Measurements from ENCODE around the gene ZNF628.

The ZNF628 gene

DNA sequence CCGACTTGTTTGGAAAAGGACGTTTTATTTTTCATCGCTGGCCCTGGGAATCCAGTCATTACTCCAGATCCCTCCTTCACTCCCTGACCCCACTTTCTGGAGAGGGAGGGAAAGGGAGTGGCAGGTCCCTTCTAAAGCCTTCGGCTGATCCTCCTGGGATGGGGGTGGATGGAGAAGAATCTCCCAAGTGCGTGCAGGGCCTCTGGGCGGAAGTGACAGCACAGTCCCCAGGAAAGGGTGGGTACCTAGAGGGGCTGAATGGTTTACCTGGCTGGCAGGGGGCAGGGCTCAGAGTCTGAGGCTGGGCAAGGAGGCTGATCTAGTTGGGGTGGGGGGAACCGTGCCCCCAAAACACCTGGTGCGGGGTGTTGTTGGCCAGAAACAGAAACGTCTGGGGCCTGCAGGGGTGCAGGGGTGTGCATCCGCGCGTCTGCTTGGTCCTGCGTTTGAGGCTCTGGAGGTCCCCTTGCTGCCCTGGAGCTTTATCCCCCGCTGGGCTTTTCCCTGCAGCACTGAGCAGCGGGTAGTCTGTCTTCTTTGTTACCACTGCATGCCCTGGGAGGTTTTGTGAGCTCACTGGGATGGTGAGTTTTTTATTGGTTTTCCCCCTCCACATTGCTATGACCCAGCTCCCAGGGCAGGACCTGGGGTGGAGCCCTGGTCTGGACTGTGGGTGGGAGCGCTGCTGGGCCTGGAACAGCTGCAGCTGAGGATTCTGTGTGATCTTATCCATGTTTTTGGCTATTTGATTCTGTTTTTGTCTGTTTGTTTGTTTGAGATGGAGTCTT, 3.0 kb upstream of the ZNF628 start:
- DNase-seq (ENCODE audit: low read depth), result no peak
- TF ChIP-seq, protein P1, sequence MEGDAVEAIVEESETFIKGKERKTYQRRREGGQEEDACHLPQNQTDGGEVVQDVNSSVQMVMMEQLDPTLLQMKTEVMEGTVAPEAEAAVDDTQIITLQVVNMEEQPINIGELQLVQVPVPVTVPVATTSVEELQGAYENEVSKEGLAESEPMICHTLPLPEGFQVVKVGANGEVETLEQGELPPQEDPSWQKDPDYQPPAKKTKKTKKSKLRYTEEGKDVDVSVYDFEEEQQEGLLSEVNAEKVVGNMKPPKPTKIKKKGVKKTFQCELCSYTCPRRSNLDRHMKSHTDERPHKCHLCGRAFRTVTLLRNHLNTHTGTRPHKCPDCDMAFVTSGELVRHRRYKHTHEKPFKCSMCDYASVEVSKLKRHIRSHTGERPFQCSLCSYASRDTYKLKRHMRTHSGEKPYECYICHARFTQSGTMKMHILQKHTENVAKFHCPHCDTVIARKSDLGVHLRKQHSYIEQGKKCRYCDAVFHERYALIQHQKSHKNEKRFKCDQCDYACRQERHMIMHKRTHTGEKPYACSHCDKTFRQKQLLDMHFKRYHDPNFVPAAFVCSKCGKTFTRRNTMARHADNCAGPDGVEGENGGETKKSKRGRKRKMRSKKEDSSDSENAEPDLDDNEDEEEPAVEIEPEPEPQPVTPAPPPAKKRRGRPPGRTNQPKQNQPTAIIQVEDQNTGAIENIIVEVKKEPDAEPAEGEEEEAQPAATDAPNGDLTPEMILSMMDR (IDR thresholded peaks at IDR 0.05; ENCODE audit: insufficient read depth, low read depth, low read length, missing control alignments), result no peak
- H3K4me3 ChIP-seq (ENCODE audit: low read depth, low read length), result no peak overlapping the region

DNA sequence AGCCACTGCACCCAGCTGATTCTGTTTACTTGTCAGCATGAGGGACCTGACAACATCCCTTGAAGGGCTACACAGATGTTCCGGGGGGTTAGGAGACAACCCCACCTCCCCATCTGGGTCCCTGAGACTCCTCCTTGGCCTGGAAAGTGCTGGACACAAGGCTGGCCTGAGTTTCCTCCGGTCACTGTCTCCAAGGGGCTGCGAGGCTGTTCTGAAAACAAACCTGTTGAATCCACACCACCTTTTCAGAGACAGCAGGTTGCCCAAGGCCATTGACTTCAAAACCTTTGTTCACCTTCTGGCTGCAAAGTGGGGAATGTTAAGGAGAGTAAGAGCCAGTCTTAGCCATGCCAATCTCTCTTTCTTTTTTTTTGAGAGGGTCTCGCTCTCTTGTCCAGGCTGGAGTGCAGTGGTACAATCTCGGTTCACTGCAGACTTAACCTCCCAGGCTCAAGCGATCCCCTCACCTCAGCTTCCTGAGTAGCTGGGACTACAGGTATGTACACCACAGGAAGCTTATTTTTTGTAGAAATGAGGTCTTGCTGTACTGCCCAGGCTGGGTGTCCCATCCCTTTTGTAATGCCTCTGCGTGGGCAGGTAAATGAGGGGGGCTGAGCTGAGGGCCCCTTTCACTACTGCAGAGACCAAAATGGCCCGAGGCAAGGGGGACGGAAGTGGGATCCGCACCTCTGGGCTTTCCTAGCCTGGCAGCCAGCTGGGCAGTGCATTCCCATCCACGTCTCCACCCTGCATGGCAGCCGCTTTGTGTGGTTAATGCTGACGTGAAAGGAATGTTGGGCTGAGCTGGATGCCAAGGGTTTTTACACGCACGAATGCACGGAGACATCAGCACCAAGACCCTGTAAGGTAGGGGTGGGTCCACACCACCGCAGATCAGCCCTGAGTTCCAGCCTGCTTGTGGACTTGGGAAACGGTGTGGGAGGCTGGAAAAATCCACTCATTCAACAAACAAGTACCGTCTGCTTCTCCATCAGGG, 1.9 kb upstream of the ZNF628 start:
- no peak overlapping the region for H3K4me3 ChIP-seq (ENCODE audit: low read depth, low read length)
- TF ChIP-seq, protein P1 (IDR thresholded peaks at IDR 0.05; ENCODE audit: insufficient read depth, low read depth, low read length, missing control alignments), result no peak
- no peak for DNase-seq (ENCODE audit: low read depth)

DNA sequence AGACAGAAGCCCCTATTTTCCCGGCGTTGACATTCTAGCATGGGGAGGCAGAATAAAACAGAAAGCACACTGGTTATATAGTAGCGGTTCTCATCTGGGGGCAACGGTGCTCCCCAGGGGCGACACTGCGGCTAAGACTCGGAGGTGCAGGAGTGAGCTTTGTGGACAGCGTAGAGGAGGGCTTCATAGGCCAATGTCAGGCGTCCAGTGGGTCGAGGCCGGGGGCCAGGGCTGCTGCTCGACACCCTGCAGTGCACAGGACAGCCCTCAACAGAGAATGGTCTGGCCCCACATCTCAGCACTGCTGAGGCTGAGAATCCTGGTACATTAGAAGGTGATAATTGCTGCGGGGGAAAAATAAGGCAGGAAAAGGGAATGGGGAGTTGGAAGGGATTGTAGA, 1.5 kb downstream of the ZNF628 start:
- no peak for DNase-seq (ENCODE audit: low read depth)
- TF ChIP-seq, protein P1 (IDR thresholded peaks at IDR 0.05; ENCODE audit: insufficient read depth, low read depth, low read length, missing control alignments), result no peak
- H3K4me3 ChIP-seq (ENCODE audit: low read depth, low read length), result no peak overlapping the region; the same call in 1 of the 2 replicates

DNA sequence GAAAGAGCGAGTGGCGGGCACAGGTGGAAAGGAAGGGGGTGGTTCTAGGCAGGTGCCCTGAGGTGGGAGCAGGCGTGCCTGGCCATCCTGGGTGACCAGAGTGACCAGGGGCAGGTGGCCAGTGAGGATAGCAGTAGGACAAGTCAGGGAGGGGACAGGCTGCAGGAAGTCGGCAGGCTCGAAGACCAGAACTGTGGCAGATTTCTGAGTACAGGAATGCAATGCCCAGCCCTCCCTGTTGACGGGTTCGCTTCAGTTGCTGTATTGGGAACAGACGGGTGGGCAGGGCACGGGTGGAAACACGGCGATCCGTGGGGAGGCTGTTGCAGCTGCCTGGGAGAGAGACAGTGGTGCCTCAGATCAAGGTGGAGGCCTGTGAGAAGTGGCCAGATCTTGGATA, 1.9 kb downstream of the ZNF628 start:
- H3K4me3 ChIP-seq (ENCODE audit: low read depth, low read length), result no peak overlapping the region
- TF ChIP-seq, protein P1 (IDR thresholded peaks at IDR 0.05; ENCODE audit: insufficient read depth, low read depth, low read length, missing control alignments), result no peak
- DNase-seq (ENCODE audit: low read depth), result no peak

DNA sequence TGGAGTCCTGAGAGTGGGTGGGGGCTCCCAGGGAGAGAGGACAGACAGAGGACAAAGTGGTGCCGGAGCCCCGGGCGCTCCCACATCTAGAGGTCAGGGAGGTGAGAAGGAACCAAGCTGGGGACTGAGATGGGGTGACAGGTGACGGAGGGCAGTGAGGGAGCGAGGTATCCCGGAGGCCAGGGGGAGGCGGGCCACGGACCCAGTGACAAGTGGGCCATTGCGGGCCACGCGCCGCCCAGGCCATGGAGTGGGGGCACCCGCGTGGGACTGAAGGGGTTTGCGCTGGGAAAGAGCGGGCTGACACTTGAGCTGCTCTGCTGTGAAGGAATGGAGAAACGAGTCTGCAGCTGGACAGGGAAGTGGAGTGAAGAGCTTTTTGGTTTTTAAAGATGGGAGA, 2.6 kb downstream of the ZNF628 start:
- TF ChIP-seq, protein P1 (IDR thresholded peaks at IDR 0.05; ENCODE audit: insufficient read depth, low read depth, low read length, missing control alignments), result no peak
- DNase-seq (ENCODE audit: low read depth), result no peak
- H3K4me3 ChIP-seq (ENCODE audit: low read depth, low read length), result no peak overlapping the region

DNA sequence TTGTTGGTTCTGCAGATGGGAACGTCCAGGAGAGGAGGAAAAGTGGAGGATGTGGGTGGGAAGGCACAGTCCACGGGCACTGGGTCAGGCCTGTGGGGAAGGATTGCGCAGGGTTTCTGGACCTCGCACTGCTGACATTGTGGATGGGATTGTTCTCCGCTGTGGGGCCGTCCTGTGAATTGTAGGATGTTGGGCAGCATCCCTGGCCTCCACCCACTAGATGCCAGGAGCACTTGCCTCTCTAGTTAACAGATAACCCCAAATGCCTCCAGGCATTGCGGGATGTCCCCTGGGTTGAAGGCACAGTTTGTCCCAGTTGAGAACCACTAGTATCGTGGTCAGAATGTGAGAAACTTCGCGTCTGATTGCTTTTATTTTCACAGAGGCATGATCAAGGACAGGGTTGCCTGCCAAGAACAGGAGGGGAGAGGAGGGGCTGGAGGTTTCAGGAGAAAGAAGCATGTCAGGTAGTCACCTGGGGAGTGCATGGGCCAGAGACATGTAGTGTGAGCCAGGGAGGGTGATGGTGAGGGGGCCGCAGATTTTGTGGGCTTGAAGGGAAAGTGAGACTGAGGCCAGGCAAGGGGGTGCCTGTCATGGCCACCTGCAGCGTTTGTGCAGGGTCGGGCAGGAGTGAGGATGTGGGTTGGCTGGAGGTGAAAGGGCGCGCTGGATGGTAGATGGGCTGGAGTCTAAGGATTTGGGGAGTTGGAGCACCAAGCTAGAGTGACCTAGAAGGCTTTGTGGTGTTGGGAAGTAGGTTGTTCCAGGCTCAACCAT, 3.2 kb downstream of the ZNF628 start:
- no peak overlapping the region for H3K4me3 ChIP-seq (ENCODE audit: low read depth, low read length)
- DNase-seq (ENCODE audit: low read depth), result no peak
- TF ChIP-seq, protein P1 (IDR thresholded peaks at IDR 0.05; ENCODE audit: insufficient read depth, low read depth, low read length, missing control alignments), result no peak
